Measurements from ENCODE around the gene KANSL1.
"Not testable (repeated sequence)": the region's sequence is repeated elsewhere in the genome, so short reads cannot be mapped to it uniquely, and the experiment has no call there.

The KANSL1 gene

GRCh38 chr17:46117117-46117516 is 76.1 kb downstream of the KANSL1 start:
- H3K4me3 ChIP-seq (ENCODE audit: control insufficient read depth, low read depth, low read length): no peak overlapping the region
- TF ChIP-seq CTCF (conservative IDR thresholded peaks at IDR 0.05; ENCODE audit: control insufficient read depth, insufficient read depth, low read depth, low read length): no peak
- DNase-seq (ENCODE audit: low read depth): no peak

DNA sequence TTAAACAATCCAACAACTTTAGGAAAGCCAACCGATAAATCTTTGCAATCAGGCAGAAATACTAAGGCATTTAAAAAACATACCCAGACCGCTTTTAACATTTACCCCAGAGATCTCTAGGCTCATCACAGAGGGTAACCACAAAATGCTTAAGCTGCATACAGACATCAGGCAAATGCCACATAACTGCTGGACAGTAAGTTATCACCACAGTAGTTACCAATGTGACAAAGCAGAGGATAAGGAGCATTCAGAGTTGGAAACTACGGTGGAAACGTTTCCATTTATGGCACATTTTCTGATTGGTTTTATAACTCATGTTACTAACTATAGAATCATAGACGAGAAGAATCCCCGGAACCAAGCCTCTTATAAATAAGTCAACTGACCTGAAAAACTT is 77.5 kb downstream of the KANSL1 start:
- H3K4me3 ChIP-seq (ENCODE audit: control insufficient read depth, low read depth, low read length): no peak overlapping the region
- no peak for TF ChIP-seq CTCF (conservative IDR thresholded peaks at IDR 0.05; ENCODE audit: control insufficient read depth, insufficient read depth, low read depth, low read length)
- DNase-seq (ENCODE audit: low read depth): no peak

GRCh38 chr17:46111236-46111635 is 82.0 kb downstream of the KANSL1 start:
- H3K4me3 ChIP-seq (ENCODE audit: control insufficient read depth, low read depth, low read length); DNase-seq (ENCODE audit: low read depth): not testable (repeated sequence)

DNA sequence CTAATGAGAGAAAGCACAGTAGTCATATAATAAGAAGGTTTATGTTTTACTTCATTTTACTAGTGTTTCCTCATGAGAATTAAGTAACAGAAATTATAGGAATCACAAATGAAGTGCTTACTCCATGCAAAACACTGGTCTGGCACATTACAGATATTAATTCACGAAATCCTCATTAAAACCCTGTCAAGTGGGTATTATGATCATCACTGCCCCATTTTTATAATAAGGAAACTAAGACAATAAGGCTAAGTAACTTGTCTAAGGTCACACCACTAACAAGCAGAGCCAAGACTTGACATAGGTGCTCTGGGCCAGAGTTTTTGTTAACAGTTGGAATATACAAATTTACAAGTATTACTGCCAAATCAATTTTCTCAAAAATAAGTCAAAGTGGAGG is 83.0 kb downstream of the KANSL1 start:
- no peak for DNase-seq (ENCODE audit: low read depth)
- no peak overlapping the region for H3K4me3 ChIP-seq (ENCODE audit: control insufficient read depth, low read depth, low read length)
- TF ChIP-seq CTCF (conservative IDR thresholded peaks at IDR 0.05; ENCODE audit: control insufficient read depth, insufficient read depth, low read depth, low read length): no peak

GRCh38 chr17:46109603-46110189 is 83.5 kb downstream of the KANSL1 start:
- DNase-seq (ENCODE audit: low read depth): no peak
- TF ChIP-seq CTCF (conservative IDR thresholded peaks at IDR 0.05; ENCODE audit: control insufficient read depth, insufficient read depth, low read depth, low read length): no peak
- no peak overlapping the region for H3K4me3 ChIP-seq (ENCODE audit: control insufficient read depth, low read depth, low read length)

DNA sequence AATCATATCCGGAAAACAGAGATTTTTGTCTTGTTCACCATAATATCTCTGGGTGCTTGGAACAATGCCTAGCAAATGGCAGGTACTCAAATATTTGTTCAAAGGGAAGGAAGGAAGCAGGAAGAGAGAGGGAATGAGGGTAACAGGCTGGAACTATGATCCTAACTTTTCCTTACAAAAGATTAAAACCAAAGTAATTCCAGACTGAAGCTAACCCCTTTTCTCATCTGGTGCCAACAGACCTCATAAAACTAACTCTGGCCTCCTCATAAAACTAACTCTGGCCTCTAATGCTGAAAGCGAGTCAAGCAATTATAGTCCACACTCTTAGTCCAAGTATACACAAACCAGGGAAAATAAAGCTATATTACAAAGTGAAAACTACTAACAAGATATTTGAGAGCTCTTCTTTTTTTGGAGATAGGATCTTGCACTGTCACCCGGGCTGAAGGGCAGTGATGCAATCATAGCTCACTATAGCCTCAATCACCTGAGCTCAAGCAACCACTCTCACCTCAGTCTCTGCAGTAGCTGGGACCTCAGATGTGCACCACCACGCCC is 84.6 kb downstream of the KANSL1 start:
- TF ChIP-seq CTCF (conservative IDR thresholded peaks at IDR 0.05; ENCODE audit: control insufficient read depth, insufficient read depth, low read depth, low read length): no peak
- DNase-seq (ENCODE audit: low read depth): no peak
- no peak overlapping the region for H3K4me3 ChIP-seq (ENCODE audit: control insufficient read depth, low read depth, low read length)

DNA sequence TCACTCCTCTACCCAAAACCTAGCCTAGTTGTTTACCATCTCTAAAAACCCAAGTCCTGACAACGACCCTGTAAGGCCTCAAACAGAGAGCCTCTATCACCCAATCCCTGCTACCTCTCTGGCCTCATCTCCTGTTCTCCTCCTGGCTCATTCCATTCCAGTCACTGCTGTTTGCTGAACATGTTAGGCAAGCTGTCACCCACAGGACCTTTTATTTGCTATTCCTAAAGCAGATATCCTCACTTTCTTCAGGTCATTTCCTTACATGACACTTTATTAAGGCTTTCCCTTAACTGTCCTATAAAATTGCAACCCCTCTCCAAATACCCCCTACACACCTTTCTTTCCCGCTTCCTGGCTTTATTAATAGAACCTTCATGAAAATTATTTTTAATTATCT is 85.1 kb downstream of the KANSL1 start:
- no peak for TF ChIP-seq CTCF (conservative IDR thresholded peaks at IDR 0.05; ENCODE audit: control insufficient read depth, insufficient read depth, low read depth, low read length)
- no peak for DNase-seq (ENCODE audit: low read depth)
- no peak overlapping the region for H3K4me3 ChIP-seq (ENCODE audit: control insufficient read depth, low read depth, low read length)

Measured in fibroblast of mammary gland (primary cell).